Raji (cell line): ENCODE data around the gene NASP.

ENCODE experiments used
- POLR2A ChIP-seq: IDR thresholded peaks from 2 replicates; pipeline ENCODE4 v1.6.1; 2011; ENCODE audit warnings: low read depth, low read length, control low read depth; ENCODE audit not compliant: insufficient read depth

The NASP gene

GRCh38 chr1:45583666-45584350, at the start of gene NASP:
TSS of gene NASP (plus strand) at chr1:45584041. CDS start at chr1:45584147, 106 bp downstream.
- TF ChIP-seq POLR2A = peak; percentile 98

- no peak for TF ChIP-seq POLR2A
These were observed 47.7 kb upstream of the NASP start for GRCh38 chr1:45535988-45536766.

- TF ChIP-seq POLR2A = no peak
These were observed 47.0 kb upstream of the NASP start for GRCh38 chr1:45536886-45537285.

- TF ChIP-seq POLR2A = no peak
These were observed 42.6 kb upstream of the NASP start for GRCh38 chr1:45541193-45541592.

DNA sequence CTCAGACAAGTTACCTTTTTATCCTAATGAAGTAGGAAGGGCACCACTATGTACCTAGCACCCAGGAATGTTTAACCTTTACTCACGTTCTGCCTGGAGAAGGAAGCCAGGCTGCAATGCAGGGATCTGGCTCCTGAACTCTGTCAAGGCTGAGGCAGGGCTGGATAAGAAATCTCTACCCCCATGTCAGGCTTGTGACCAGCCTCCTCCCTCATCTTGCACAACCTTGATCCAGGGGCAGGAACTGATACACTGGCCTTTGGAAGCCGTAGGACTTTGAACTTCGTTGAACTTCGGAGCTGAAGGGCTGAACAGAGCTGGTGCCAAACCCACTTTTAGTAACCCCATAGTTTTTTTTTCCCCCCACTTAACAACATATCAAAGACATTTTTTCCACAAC, 41.2 kb upstream of the NASP start:
- no peak for TF ChIP-seq POLR2A

- TF ChIP-seq POLR2A = peak; percentile 46
These were observed 40.0 kb upstream of the NASP start for GRCh38 chr1:45543581-45544417.

DNA sequence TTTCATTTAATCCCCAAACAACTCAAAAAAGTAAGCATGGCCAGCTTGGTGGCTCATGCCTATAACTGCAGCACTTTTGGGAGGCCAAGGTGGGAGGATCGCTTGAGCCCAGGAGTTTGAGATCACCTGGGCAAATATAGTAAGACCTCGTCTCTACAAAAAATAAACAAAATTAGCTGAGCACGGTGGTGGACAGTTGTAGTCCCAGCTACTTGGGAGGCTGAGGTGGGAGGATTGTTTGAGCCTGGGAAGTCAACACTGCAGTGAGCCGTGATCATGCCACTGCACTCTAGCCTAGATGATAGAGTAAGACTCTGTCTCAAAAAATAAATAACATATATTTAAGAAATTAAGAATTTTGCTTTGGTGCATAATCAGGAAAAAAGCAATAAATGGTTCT, 39.3 kb upstream of the NASP start:
- TF ChIP-seq POLR2A = no peak

- no peak for TF ChIP-seq POLR2A
These were observed 38.8 kb upstream of the NASP start for GRCh38 chr1:45545019-45545493.

DNA sequence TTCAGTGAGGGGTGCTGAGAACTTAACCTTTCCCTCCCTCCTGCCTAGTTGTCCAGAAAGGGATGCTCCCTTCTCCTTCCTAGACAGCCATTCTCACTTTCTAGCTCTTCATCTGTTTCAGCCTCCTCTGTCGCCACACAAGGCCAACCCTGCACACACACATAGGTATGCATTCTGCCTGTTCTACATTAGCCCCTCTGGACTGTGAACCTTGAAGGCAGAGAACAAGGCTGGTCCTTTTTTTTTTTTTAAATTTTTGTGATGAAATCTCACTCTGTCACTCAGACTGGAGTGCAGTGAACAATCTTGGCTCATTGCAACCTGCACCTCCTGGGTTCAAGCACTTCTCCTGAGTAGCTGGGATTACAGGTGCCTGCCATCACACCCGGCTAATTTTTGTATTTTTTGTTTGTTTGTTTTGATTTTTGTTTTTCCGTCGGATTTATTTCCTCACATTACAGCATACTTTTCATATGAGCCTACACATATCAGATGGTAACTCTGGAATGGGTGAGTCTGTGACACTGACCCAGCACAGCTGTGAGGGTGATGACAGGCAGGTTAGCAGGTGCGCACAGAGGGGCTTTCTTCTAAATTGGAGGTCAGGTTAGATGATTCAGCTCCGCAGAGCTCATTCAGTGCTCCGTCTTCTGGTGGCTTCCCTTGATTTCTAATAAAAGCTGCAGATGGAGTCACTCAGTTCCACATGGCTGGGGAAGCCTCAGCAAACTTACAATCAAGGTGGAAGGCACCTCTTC, 38.1 kb upstream of the NASP start:
- TF ChIP-seq POLR2A = no peak

GRCh38 chr1:45550401-45551351, 33.2 kb upstream of the NASP start, which contains the start of gene AKR1A1:
TSS of gene AKR1A1 (plus strand) at chr1:45550826. CDS start at chr1:45561795, 10,969 bp downstream.
- TF ChIP-seq POLR2A = peak; percentile 99

- no peak for TF ChIP-seq POLR2A
These were observed 32.2 kb upstream of the NASP start for GRCh38 chr1:45551684-45552083.

GRCh38 chr1:45552331-45552730, 31.5 kb upstream of the NASP start:
- TF ChIP-seq POLR2A = no peak

DNA sequence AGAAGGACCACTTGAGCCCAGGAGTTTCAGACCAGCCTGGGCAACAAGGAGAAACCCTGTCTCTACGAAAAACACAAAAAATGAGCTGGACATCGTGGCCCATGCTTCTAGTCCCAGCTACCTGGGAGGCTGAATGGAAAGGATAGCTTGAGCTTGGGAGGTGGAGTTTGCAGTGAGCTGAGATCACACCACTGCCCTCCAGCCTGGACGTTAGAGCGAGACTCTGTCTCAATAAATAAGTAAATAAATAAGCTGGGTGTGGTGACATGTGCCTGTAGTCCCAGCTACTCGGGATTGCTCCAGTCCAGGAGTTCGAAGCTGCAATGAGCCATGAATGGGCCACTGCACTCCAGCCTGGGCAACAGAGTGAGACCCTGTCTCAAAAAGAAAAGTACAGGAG, 29.6 kb upstream of the NASP start:
- no peak for TF ChIP-seq POLR2A
